Type B pancreatic cell (in vitro differentiated cells): ENCODE measurements around the gene MED20. TPM values are rescaled to one million over a fixed set of nuclear protein-coding genes. Genes with fewer than 3 reads are reported as not detected.

Source experiments
- DNase-seq: peaks from one replicate; pipeline ENCODE4 v3.0.0; 2021; ENCODE audit warnings: mixed read lengths; ENCODE audit not compliant: unreplicated experiment; ENCODE audit errors: extremely low spot score
- H3K27ac Mint-ChIP-seq: 2 replicates; pipeline ENCODE4 v1.8.0; 2021; ENCODE audit warnings: mild to moderate bottlenecking, mixed read lengths
- H3K27me3 Mint-ChIP-seq: 2 replicates; pipeline ENCODE4 v1.8.0; 2021; ENCODE audit warnings: mixed read lengths
- H3K36me3 Mint-ChIP-seq: 2 replicates; pipeline ENCODE4 v1.8.0; 2021; ENCODE audit warnings: mixed read lengths
- H3K4me1 Mint-ChIP-seq: one replicate; pipeline ENCODE4 v1.8.0; 2021; ENCODE audit warnings: mixed read lengths; ENCODE audit not compliant: unreplicated experiment
- H3K4me3 Mint-ChIP-seq: 2 replicates; pipeline ENCODE4 v1.8.0; 2021; ENCODE audit warnings: mild to moderate bottlenecking, mixed read lengths
- H3K9me3 Mint-ChIP-seq: 2 replicates; pipeline ENCODE4 v1.8.0; 2021; ENCODE audit warnings: mixed read lengths
- total RNA-seq: library from RNA; stranded (reverse); gene quantifications from 2 replicates; pipeline ENCODE4 v1.2.1, GENCODE V29; 2021; ENCODE audit warnings: low replicate concordance
- TF ChIP-seq, protein P1 (sequence below): fragments of 200-600 bp; sonication (generic); conservative IDR thresholded peaks from 2 replicates; pipeline ENCODE4 v1.5.0; 2021; ENCODE audit warnings: antibody characterized with exemption, mild to moderate bottlenecking

Gene MED20
- total RNA-seq, 1 donor from 2014 or later, result 31.8 TPM

DNA sequence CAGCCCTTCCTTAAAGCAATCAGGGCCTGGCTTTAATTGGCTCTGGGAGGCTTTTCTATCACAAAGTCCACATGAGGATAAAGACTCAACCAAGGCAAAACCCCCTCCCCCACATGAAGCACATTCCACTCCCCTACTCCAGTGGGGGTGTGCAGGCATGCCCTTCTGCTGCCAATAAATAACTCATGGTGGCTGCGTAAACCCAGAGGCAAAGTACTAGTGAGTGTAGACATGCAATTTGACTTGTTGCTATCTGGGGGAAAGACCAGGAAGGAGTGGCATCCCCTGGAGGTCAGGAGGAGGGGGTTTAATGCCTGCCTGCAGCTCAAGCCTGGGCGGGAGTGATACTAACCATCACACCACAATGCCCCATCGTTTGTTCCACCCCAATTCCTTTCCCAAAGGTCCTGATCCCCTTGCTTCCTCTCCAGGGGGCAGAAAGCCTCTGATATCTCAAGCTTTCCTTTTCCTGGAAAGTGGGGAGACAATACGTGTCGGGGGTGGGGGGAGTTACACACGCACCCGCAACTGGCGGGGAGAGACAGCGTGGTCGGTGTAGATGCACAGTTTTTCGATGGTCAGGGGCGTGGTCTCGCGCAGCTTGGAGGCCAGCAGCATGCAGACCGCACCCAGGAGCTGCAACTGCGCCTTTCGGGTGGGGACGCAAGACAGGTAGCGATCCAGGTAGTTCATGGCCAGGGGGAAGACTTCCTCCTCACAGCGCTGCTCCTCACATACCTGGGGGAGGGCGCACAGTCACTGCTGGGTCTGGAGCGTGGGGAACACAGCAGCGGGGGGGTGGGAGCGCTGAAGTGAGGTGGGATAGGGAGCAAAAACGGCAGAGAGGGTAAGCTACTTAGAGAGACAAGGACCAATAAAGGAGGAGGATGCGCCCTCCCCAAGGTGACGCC lies 19.2 kb upstream of the MED20 start:
- Mint-ChIP-seq H3K9me3 (no peaks in the 10 kb centered on the region), H3K4me1 (peaks cover 28% of the 10 kb centered on the region), H3K36me3 (peaks cover 4% of the 10 kb centered on the region), H3K27ac (peak overlapping the region; percentile 97), H3K27me3 (no peaks in the 10 kb centered on the region), H3K4me3 (peak overlapping the region; percentile 98)
- DNase-seq, result peak; percentile 71
- TF ChIP-seq, protein P1, sequence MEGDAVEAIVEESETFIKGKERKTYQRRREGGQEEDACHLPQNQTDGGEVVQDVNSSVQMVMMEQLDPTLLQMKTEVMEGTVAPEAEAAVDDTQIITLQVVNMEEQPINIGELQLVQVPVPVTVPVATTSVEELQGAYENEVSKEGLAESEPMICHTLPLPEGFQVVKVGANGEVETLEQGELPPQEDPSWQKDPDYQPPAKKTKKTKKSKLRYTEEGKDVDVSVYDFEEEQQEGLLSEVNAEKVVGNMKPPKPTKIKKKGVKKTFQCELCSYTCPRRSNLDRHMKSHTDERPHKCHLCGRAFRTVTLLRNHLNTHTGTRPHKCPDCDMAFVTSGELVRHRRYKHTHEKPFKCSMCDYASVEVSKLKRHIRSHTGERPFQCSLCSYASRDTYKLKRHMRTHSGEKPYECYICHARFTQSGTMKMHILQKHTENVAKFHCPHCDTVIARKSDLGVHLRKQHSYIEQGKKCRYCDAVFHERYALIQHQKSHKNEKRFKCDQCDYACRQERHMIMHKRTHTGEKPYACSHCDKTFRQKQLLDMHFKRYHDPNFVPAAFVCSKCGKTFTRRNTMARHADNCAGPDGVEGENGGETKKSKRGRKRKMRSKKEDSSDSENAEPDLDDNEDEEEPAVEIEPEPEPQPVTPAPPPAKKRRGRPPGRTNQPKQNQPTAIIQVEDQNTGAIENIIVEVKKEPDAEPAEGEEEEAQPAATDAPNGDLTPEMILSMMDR, result no peak

GRCh38 chr6:41939176-41939847 lies 18.4 kb upstream of the MED20 start:
- TF ChIP-seq, protein P1, result no peak
- no peaks in the 10 kb centered on the region for H3K27me3 Mint-ChIP-seq
- peaks cover 11% of the 10 kb centered on the region for H3K36me3 Mint-ChIP-seq
- H3K4me1 Mint-ChIP-seq, result peaks cover 28% of the 10 kb centered on the region
- DNase-seq, result no peak
- peak overlapping the region; percentile 98 for H3K4me3 Mint-ChIP-seq
- H3K9me3 Mint-ChIP-seq, result no peaks in the 10 kb centered on the region
- peak overlapping the region; percentile 97 for H3K27ac Mint-ChIP-seq

DNA sequence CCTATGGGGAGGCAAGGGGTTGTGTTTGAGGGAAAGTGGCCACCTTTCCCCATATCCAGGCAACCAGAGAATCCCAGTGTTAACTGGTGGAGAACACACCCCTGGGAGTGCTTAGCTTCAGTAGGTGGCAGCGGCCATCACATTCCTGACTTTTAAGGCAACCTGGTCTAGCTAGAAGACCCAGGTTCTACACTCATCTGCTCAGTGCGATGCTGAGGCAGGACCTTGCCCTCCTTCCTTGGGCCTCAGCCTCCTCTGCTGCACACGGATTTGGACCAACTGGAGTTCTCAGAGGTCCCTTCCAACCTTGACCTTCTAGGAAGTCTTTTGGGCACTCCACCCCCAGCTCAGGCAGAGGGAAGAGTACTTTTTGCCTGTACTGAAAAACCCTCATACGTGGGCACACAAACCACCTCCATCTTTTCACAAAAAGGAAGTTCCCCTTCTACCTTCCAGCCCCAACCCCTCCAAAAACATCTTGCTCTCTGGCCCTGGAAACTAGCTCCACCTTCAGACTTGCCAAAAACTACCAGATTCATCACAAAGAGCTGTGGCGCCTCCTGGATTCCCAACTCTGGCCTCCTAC lies 17.7 kb upstream of the MED20 start:
- peaks cover 28% of the 10 kb centered on the region for H3K4me1 Mint-ChIP-seq
- H3K4me3 Mint-ChIP-seq, result peak overlapping the region; percentile 98
- peaks cover 13% of the 10 kb centered on the region for H3K36me3 Mint-ChIP-seq
- TF ChIP-seq, protein P1, result no peak
- no peaks in the 10 kb centered on the region for H3K9me3 Mint-ChIP-seq
- H3K27me3 Mint-ChIP-seq, result no peaks in the 10 kb centered on the region
- peak overlapping the region; percentile 97 for H3K27ac Mint-ChIP-seq
- DNase-seq, result no peak

DNA sequence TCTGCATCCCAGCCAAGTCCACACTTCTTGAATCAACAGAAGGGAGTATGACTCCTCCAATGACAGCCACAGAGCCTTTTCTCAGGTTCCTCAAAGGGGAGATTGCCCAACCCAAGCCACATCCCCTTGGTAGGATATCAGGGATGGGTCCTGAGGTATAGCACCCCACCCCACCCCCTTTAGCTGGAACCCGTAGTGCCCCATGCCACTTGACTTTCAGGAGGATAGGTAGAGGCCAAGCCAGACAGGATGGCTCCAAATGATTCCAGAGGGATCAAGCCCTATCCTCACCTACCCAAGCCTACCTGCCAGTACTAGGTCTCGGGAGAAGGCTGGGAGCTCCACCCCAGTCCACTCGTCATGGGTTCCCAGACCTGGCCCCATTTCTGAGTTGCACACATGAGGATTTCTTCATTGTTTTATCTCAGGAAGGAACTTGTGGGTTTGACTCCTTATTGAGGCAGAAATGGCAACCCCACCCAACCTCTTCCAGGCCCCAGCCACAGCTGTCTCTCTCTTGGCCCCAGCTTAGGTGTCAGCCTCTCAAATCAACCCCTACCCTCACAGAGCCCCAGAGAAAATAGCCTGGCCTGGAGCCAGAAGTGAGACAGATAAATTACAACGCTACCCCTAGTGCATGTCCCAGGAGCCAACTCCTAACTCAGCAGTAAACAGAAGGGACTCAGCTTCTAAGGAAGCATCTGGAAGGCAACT lies 17.1 kb upstream of the MED20 start:
- no peaks in the 10 kb centered on the region for H3K27me3 Mint-ChIP-seq
- no peak for DNase-seq
- H3K4me3 Mint-ChIP-seq, result peak overlapping the region; percentile 98
- TF ChIP-seq, protein P1, result no peak
- H3K9me3 Mint-ChIP-seq, result no peaks in the 10 kb centered on the region
- peaks cover 28% of the 10 kb centered on the region for H3K4me1 Mint-ChIP-seq
- H3K27ac Mint-ChIP-seq, result peak overlapping the region; percentile 97
- H3K36me3 Mint-ChIP-seq, result peaks cover 14% of the 10 kb centered on the region

DNA sequence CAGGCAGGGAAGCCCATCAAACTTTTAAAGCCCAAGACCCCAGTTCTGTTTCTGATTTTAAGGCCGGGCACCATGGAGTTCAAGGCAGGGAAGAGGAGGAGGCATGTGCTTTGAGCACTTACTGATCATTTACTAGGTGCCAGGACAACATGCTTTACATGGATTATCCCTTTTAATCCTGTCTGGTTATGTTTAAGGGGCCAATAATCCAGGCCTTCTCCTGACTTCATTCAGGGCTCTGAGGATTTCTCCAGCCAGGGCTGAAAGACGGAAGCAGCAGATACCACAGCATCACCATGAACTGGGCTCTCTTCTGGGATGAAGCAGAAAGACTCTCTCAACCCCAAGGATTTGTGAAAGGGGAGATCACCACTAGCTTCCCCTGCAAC lies 16.5 kb upstream of the MED20 start:
- TF ChIP-seq, protein P1, result no peak
- no peak for DNase-seq
- H3K4me3 Mint-ChIP-seq, result peak overlapping the region; percentile 45
- H3K4me1 Mint-ChIP-seq, result peaks cover 28% of the 10 kb centered on the region
- peaks cover 16% of the 10 kb centered on the region for H3K36me3 Mint-ChIP-seq
- H3K27me3 Mint-ChIP-seq, result no peaks in the 10 kb centered on the region
- H3K9me3 Mint-ChIP-seq, result no peaks in the 10 kb centered on the region
- H3K27ac Mint-ChIP-seq, result peak overlapping the region; percentile 41
